Muscle of arm (tissue), 12 donors: ENCODE data around the gene IP6K3. TPM values are rescaled to one million over a fixed set of nuclear protein-coding genes. Genes with fewer than 3 reads are reported as not detected.

ENCODE experiments used
- DNase-seq: peaks from one replicate; pipeline ENCODE4 v3.0.0-alpha.2; 2013
- polyA plus RNA-seq, 12 donors: library from polyadenylated mRNA; unstranded; fragments of 120-200 nt; gene quantifications; one replicate each; pipeline ENCODE4 v1.2.1, GENCODE V29; 2013; ENCODE audit not compliant: insufficient read length in 12 of 12

IP6K3 gene
- polyA plus RNA-seq, 12 donors = 9.8 to 41.2 (median 23.2) TPM; not detected in 1

DNA sequence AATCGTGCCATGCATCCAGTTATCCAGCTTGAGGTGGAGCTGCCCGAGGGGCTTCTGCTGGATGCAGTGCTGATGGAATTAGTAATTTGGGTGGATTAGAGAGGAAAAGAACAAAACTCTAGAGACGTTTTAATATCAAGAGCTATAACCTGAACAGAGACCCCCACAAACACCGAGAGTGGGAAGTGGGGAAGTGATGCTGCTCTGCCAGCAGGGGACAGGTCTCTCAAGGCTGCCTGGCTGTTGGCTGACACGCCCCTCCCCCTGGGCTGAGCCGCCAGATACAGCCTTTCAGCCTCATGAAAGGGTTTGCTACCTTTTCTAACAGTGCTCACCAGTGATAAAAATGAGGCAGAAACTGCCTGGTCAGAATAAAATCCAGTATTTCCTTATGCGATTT, 32.6 kb upstream of the IP6K3 start:
- DNase-seq = no peak

DNA sequence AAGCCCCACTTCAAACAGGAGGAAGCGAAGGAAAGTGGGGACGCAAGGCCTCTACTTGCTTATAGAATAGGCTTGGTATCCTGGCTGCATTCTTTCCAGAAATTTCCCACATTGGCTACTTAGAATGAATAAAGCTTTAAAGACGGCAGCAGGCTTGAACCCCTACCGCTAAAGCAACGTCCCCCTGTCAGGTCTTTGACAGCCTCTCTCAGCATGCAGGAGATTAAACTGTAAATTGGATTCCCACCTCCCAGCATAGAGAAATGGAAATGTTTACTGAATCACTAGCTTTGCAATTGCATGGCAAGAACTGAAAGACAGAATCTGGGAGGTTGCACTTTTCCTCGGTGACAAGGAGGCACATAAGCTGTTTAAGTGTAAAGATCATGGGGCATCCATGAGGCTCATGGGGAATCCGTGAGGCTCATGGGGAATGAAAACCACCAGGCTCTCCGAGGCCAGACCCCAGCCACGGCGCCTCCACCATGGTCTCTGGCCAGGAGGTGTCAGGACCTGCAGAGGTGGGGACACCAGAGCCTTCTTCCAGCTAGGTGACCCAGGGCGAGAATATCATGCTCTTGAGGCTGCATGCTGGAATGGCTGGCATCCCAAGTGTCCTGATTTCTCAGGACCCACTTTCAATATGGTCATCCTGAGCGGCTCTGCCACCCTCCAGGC, 31.9 kb upstream of the IP6K3 start:
- no peak for DNase-seq

DNA sequence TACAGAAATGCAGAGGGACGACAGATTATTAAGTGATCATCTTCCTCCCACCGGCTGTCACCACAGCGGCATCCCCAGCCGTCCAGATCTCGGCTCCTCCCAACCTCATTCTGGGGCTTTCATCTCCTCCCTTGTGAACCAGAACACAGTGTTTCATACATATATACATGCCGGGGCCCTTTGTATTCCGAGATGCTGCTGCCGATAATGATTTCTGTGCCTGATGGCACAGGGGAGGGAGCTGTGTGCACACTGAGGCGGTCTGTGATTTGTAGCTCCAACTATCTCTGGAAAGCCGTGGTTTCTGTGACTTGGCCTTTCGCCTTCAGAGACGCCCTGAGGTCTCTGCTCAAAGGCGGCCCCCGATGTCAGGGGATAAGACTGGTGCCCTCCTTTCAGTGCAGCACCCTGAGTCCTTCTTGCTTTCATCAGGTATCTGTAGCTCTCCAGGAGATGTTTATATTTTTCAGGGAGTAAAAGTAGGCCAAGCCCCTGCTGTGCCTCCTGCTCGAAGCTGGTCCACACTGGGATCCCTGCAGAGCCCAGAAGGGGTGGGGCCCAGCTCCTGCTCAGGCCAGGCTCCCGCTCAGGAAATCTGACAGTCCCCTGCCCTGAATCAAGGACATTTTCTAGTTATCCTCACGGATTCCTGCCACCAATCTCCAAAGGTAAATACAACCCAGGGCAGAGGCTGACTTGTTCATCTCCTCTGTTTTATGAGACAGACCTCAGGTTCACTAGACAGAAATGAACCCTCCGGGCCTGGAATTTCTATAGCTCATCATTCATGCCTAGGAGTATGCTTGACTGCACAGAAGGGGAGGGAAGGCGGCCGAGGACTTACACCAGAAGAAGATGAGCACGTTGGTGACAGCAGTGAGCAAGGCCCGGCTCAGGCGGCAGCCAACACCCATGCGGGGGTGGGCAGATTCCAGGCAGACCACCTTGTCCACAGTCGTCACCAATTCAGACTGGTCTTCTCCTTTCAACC, 31.0 kb upstream of the IP6K3 start:
- no peak for DNase-seq

DNA sequence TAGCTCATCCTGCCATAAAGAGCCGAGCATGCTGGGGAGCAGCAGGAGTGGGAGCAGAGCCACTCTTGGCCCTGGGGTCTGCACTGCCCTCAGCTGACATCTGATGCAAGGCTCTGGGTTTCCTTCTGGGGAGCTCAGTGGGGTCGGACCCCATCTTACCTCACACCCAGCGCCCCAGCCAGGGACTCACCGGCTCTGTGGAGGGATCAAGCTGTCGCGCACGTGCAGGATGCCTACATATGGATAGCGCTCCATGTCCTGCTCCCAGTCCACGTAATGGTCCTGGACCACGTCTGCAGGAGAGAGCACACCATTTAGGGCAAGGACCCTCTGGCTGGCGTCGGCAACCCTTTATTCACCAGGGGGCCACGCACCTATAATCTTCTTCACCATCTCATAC, 30.1 kb upstream of the IP6K3 start:
- DNase-seq = no peak

DNA sequence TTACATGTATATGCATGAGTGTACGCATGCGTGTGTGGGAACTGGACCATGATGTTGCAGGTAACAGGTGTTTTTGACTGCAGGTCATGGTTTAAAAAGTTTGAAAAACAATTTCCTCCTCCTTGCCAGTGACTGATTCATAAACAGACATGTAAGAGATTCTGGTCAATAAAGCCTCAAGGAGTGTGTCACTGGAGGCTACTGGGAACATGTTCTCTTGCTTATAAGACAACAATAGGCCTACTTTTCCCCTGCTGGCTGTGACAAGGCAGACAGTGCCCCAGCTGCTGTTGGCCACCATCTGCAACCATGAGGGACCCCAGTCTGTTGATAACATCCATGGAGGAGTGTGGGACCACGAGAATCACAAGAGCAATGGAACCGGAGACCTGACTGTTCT, 29.5 kb upstream of the IP6K3 start:
- no peak for DNase-seq

DNA sequence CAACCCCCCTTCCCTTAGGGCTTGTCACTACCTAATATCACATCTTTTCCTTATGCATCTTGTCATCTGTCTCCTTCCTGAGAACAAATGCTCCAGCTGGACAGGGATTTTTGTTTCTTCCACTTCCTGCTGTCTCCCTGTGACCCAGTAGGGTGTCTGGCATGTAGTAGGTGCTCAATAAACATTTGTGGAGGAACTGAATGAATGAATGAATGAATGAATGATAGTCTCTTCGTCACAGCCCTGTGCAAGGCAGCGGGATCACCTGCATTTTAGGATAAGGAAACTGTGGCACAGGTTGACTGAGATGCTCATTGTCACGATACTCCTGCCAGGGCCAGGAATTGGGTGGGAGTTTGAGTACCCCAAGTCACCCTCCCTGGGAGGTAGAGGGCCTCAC, 28.1 kb upstream of the IP6K3 start:
- DNase-seq = no peak

DNA sequence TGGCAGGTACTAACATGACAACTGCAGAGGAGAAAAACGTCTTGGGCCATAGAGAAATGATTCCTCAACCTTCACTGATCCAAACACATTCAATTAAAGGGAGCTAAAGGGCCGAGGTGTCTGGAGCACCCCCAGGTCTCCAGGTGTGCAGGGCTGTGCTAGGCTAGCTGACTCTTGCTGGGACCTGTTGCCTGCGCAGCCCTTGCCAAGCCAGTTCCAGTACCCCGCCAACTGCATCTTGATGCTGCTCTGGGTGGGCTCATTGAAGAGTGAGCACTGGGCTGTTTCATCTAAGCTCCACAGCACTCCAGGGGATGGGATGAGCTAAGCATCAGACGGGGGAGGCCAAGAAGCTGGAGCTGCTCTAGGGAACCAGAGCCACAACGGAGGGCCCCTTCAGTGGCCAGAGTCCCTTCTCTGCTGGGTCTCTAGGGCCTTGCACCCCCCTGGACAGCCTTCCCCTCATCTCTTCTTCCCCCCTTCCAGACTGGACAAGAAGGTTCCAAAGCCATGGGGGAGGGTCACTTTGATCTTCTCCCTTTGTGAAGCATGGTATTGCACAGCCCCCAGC, 26.3 kb upstream of the IP6K3 start:
- no peak for DNase-seq

DNA sequence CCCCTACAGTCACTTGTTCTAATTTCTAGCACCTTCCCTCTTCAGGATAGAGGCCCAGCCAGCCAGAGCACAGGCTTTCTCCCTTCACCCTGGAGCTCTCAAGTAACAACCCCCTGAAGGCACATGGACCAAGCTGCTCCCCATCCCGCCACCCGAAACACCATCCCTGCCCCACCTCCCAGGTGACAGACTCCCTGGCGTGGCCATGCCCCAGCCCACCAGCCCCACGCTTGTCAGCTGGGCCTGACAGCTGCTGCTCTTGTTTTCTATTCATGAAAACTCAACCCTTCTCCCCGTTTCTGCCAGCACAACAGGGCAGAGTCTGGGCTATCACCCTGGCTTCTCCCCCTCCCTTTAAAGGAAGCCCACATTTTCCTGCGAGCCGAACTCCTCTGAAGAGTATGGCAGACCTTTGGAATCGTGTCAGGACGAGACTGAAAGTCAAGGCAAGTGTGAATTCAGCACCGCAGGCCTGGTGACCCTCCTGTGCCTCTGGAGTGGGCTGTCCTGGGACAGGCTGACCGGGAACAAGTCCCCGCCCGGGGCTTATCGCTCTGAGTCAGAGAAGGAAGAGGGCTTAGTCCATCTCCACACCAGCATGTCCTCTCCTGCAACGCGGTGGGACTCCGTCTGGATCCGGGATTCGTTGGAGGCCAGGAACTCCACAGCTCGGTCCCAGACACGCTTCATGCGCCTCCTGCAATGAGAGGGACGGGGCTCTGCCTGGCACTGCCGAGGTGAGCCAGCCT, 25.6 kb upstream of the IP6K3 start:
- no peak for DNase-seq

DNA sequence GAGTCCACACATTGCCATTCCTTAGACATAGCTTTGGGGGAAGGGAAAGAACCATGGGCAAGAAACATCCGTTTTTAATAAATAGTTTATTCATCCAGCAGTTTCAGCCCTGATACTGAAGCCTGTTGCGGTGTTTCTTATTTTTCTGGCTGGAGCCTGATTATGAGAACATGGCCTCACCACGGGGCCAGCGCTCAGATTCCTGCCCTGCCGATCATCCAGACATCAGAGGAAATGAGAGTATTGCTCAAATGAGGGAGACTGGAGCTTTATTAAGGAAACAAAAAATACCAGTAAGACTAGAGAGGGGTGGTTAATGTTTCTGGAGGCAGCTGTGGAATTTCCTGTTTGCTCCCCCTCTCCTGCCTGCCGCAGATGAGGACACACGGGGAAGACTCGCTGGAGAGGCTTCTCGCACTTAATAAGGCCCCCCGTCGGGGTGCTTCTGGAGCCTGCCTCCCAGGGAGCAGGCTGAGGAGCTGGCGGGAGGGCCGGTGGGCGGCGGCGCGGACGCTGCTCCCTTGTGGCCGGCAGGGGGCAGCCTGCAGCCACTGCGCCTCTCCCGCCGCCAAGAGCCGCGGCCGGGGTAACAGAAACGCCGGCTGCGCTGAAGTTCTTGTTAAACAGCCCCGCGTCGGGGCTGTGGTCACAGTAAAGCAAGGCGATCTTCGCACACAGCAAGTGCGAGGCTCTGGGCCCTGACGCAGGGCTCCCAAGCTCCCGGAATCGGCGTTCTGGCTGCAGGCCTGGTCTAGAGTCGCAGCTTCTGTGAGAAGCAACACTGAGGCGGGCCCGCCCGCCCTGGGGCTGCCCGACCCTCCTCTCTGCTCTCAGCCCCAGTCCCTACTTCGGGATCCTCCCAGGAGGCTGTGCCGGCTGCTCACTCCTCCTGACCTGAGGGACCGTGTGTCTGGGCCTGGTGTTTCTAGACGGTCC, 24.7 kb upstream of the IP6K3 start:
- peak; percentile 66 for DNase-seq

DNA sequence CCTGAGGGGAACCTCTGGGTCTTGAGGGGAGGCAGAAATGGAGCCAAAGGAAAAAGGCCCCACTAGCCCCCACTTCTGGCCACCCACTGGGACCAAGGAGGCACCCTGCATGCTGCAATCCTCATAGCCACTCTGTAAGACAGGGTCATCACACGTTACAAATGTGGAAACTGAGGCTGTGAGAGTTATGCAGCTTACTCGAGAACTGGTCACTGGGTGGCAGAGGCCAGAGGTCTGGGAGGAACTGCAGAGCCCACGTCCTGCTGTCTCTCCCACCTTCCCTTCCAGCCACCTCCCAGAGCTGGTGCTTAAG, 24.1 kb upstream of the IP6K3 start:
- no peak for DNase-seq

DNA sequence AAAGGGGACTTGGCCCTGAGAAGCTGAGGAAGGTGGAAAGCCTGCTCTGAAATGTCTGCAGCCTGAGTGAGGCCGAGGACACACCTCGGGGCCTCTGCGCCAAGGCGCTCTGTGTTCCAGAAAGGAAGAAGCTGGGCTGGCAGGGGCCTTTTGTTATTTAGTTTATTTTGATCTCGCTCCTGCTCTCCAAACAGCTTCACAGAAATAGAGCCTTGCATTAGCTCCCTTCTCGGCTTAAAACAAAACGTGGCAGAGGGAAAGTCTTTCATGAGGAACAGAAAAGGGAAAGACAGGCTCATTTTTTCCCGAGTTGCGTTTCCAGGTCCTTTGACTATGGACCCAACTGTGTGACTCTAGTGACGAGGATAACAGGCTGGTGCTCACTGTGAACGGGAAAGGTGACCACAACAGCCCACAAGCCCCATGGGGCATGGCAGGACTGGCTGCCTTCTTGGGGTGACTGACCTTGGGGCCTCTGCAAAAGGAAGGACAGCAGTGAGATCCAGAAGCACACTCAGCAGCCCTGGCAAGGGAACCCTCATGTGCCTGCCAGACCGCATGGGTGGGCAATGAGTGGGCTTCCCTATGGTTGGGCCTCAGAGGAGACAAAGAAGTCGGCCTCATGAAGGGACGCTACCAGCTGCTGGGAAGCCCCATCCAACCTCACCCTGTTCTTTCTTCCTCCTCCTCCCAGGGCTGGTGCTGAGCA, 23.6 kb upstream of the IP6K3 start:
- DNase-seq = no peak

DNA sequence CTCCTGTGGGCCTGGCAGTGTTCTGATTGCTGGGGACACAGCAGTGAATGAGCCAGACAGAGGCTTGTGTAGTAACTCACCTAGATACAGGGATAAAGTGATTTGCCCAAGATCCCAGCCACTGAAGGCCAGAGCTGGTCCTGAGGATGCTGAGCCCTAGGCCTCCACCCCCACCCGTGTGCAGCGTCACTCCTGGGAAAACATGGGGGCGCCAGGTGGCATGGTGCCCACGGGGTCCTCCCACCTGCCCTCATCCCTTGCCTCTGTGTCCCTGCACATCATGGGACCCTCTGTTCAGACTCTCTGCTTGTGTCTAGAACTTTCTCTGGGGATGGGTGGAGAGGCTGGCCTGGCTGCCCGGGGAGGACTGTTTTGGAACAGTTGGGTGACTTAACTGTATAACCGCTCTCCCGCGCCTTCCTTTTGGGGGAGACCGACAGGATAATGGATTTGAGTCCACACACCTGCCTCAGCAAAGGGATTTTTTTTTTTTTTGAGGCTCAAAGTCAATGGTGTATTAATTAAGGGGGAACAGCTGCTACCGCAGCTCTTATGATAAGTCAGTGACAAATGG, 22.6 kb upstream of the IP6K3 start:
- no peak for DNase-seq

DNA sequence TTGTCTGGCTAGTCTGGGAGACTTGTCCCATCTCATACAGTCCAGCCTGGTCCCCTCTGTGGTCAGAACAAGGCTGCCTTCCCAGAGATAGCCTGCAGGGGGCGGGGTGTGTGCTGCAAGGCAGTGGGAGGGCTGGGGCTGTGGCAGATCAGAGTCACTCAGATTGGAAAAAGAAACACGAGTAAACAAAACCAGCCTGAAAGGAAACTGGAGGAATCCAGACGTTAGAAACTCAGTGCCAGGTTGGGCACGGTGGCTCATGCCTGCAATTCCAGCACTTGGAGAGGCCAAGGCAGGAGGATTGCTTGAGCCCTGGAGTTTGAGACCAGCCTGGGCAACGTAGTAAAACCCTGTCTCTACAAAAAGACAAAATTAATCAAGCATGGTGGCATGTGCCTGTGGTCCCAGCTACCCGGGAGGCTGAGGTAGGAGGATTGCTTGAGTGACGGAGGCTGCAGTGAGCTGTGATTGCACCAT, 22.0 kb upstream of the IP6K3 start:
- peak; percentile 69 for DNase-seq

DNA sequence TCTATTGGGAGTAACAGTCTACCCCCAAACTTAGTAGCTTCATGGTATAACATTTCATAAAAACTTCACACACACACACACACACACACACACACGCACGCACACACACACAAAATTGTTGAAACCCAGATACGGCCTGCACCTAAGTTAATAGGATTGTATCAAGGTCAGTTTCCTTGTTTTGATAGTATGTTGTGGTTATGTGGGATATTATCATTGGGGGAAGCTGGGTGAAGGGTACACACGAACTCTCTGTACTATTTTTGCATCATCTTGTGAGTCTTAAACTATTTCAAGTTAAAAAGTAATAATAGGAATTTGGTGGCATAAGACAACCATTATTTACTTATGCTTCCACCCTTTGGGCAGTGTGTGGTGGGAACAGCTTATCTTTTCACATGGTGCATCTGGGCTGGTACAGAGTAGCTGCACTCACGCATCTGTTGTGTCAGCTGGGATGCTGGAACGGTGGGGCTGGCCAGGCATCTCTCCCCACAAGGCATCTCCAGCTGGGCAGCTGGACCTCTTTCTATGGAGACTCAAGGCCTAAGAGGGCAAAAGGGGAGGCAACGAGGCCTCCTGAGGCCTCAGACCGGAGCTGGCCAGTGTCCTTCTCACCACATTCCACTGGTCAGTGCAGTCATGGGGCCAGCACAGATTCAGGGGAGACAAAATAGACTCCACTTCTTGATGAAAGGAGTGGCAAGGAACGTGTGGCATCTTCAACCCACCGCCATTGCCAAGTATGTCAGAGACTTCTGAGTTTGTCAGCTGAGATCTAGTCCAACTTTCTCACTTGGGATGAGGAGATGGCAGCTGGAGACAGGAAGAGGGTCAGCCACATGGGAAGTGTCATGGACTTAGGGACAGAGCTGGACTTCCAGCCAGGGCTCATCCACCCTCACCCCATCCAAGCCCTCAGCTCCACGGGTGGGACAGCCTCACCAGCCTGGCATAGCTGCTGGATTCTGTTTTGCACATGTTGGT, 20.5 kb upstream of the IP6K3 start:
- DNase-seq = no peak

DNA sequence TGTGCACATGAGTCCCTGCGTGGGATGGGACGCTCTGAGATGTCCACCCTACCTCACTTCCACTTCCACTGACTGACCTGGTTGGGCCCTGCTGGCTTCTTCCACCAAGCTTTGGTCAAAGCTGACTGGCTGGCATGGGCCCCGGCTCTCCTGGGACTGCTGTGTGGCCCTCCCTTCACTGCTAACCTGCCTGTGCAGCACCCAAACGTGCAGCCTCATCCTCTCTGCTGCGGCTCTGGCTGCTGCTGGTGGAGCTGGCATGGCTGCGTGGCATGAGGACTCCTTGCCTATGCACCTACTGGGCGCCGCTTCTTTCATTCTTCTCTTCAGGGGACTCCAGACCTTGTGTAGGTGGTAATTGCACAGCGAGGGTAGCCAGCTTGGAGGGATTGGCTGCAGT, 18.7 kb upstream of the IP6K3 start:
- no peak for DNase-seq

DNA sequence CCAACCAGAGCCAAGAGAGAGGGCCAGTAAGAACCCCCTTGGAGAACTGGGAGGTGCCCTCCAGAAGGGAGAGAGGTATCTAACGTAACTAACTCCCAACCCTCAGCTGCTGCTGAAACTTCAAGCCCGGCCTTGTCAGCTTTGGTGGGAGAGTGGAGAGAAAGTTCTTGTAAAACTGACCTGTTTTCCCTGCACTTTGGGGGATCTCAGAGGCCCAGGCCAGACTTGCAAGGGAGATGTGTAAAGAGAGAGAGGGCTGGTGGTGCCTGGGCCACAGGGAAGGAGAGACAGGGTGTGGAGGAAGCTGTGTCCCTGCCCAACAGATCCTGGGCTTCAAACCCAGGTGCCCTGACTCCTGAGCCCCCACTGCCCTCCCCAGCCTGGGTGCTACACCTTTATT, 17.3 kb upstream of the IP6K3 start:
- no peak for DNase-seq

DNA sequence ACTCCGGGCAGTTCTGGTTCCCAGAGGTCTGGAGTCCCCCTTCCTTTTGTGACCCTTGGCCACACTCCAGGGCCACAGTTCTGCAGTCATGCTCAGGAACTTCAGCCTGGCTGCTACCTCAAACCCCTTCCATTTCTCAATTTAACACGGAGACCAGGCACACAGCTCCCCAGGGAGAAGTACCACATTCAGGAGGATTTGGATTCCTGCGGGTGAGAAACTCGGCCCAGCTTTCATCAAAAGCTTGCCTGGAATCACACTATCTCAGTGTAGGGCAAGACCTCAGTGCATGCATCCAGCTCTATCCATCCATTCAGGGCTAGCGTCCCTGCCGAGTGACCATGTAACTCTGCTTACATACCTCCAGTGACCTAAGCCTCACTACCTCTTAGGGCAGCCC, 16.8 kb upstream of the IP6K3 start:
- no peak for DNase-seq

DNA sequence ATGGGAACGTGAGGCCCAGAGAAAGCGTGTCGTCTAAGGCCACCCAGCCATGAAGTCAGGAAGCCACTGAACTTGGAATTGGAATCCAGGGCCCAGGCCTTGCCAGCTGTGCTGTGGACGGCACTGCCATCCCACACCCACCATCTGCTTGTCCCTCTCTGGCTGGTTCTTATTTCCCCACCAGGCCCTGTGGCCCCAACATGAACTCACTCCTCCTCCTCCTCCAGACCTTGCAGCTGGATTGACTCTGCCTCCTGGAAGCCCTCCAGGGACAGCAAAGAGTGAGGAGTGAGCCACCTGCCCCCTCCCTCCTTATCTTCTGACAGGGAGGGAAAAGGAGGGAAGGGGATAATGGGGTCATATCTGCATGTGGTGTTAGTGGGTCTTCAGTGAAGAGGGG, 16.0 kb upstream of the IP6K3 start:
- no peak for DNase-seq
